GM11168 (cell line): Measurements from ENCODE around the gene IL21R.
"Not testable (repeated sequence)": the region's sequence is repeated elsewhere in the genome, so short reads cannot be mapped to it uniquely, and the experiment has no call there.

Experiments used
- in situ Hi-C: fragments of 300-500 bp; cut with MboI; formaldehyde crosslinking; loops from one replicate; pipeline ENCODE4 v1.12.0; 2022; ENCODE audit warnings: low sequenced_read_pairs; ENCODE audit not compliant: unreplicated experiment

The IL21R gene

GRCh38 chr16:27399969-27400368, 2.0 kb upstream of the IL21R start:
- in situ Hi-C loops, result no loop called here

DNA sequence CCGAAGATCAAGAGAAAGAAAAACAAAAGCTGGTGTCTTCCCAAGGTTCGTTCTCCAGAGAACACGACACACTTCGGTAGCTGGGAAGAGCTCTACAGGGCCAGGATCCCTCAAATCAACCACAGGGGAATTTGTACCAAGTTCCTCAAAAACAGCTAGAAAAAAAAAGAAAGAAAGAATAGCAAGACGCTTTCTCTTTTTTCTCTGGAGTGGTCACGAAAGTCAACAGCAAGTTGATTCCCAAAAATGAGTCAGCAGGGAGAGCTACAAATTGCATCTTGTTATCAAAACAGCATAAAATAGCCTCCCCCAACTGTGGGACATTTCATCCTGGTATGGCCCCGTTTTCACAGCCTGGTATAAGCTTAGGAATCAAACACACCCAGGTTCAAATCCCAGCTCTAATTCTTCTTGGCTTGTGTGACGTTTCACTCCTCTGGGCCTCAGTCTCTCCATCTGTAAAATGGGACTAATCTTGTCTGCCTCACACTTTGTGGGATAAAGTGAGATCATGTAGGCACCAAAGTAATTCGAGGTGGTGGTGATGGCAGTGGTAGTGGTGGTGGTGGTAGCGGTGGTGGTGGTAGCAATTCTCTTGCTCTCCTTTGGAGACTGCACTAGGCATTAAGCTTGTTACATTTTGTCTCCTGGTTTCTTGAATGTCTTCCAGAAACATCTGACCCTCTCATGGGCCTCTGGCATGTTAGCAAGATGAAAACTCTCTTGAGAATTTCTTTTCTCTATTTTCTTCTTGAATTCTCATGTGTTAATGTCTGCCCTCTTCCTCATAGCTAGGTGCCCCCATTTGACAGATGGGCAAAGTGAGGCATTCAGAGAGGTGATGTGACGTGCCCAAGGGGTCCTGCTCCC, 988 bp upstream of the IL21R start:
- in situ Hi-C loops, result no loop called here

- in situ Hi-C loops, result no loop called here
Observed at GRCh38 chr16:27402569-27402963, 592 bp downstream of the IL21R start.

- in situ Hi-C loops, result no loop called here
Observed at GRCh38 chr16:27402964-27403600, 1.1 kb downstream of the IL21R start.

GRCh38 chr16:27403601-27403992, 1.6 kb downstream of the IL21R start:
- in situ Hi-C loops, result no loop called here

- in situ Hi-C loops, result no loop called here
Observed at GRCh38 chr16:27404163-27404823, 2.3 kb downstream of the IL21R start.

DNA sequence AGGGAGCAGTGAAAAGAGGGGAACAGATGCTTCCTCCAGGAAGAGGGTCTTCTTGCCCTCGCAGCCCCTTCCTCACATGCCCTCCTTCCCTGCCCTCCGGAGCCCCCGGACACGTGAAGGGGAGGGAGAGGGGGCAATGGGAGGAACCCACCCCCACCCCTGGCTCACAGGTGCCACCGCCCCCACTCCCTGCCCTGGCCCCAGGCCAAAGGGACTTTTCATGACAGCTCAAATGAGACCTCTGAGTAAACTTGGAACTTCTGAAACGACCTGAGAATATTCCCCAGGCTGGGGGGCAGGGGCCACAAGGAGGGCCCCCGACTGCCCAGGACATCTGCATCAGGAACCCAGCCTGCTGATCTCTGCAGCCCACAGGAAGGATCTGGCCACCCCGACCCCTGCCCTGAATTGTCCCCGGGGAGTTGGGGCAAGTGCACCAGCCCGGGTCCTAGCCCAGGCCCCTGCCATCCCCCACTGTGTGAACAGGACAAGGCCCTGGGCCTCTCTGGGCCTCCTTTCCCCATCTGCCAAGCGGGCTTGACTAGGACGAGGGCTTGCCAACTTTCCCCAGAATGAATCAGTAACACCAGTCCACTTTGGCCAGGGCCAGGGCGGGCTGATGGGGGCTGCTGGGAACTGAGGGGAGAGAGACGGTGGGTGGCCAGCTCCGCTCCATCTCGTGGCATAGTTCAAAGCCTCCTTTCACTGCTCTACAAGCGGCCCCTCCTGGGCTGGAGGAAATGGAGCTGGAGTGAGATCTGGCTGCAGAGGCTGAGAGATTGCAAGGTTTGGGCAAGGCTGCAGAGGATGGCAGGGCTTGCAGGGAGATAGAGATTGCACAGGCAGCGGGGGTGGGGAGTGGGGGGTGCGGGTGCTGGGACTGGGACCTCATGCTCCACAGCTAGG, 3.8 kb downstream of the IL21R start:
- in situ Hi-C loops, result no loop called here

- in situ Hi-C loops, result no loop called here
Observed at GRCh38 chr16:27406511-27407128, 4.6 kb downstream of the IL21R start.

DNA sequence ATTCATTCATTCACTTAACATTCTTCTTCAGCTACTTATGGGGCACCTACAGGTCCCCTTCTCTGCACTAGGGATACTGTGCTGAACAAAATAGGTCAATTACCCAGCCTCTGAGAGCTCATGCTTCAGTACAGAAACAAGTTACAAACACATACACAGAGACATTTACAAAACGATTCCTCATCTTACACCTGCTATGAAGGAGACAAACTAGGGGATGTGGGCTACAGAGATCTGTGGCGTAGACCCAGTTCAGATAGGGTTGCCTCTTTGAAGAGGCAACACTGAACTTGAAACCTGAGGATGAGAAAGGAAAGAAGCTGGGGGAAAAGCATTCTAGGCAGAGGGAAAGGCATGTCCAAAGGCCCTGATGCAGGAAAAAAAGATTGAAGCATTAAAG, 5.2 kb downstream of the IL21R start:
- in situ Hi-C loops, result no loop called here

GRCh38 chr16:27408012-27408601, 6.1 kb downstream of the IL21R start:
- in situ Hi-C loops, result no loop called here

GRCh38 chr16:27408602-27409031, 6.6 kb downstream of the IL21R start:
- in situ Hi-C loops, result no loop called here

GRCh38 chr16:27409958-27410357, 8.0 kb downstream of the IL21R start:
- in situ Hi-C loops, result not testable (repeated sequence)

- in situ Hi-C loops, result no loop called here
Observed at GRCh38 chr16:27410761-27411160, 8.8 kb downstream of the IL21R start.

DNA sequence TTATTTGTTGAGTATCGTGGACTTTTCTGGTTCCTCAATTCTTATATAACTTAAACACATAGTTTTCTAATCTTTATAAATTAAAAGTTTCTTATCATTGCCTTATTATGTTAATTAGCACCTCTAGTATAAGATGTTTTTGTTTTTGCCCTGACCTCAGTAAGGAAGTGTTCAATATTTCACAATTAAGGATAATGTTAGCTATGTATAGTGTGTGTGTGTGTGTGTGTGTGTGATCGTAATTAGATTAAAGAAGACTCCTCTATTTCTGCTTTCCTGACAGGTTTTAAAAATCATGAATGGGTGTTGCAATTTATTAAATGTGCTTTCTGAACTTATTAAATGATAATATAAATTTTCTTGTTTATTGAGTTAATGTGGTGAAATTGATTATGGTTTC, 12.0 kb downstream of the IL21R start:
- in situ Hi-C loops, result no loop called here

- in situ Hi-C loops, result no loop called here
Observed at GRCh38 chr16:27414788-27415431, 12.9 kb downstream of the IL21R start.

- in situ Hi-C loops, result no loop called here
Observed at GRCh38 chr16:27417047-27417671, 15.2 kb downstream of the IL21R start.

- in situ Hi-C loops, result no loop called here
Observed at GRCh38 chr16:27421961-27422740, 20.2 kb downstream of the IL21R start.
